HL-60 (cell line): ENCODE data around the gene FIG4.

Experiments used
- CTCF ChIP-seq: IDR thresholded peaks from one replicate; pipeline ENCODE4 v1.5.1; 2011; ENCODE audit warnings: low read length, control low read depth, inconsistent platforms; ENCODE audit not compliant: insufficient read depth
- GABPA ChIP-seq: IDR thresholded peaks from 2 replicates; pipeline ENCODE4 v1.6.1; 2012; ENCODE audit warnings: low read depth
- POLR2AphosphoS5 ChIP-seq: IDR thresholded peaks from 2 replicates; pipeline ENCODE4 v1.6.1; 2012; ENCODE audit warnings: low read depth

DNA sequence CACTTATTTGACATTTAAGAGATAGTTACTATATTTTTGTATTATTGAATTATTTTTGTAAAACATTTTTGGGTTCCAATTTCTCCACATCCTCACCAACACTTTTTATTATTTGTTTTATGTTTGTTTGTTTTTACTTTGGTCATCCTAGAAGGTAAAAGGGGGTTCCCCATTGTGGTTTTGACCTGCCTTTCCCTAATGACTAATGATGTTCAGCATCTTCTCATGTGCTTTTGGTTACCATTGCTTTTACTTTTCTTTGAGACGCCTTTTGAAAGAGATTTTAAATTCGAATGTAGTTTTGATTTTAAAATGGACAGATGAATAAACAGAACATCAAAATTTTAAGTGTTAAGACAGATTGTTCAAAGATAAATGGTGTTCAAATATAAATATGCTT is 47.0 kb upstream of the FIG4 start:
- no peak for TF ChIP-seq POLR2AphosphoS5
- TF ChIP-seq CTCF, result no peak
- TF ChIP-seq GABPA, result no peak
